ENCODE data around the gene PTPRQ.
"Not testable (repeated sequence)": the region's sequence is repeated elsewhere in the genome, so short reads cannot be mapped to it uniquely, and the experiment has no call there.

Gene PTPRQ

GRCh38 chr12:80627782-80628181 is 183.7 kb downstream of the PTPRQ start:
- in situ Hi-C loops (cut with HindIII; ENCODE audit: low sequenced_read_pairs) = no loop called here

GRCh38 chr12:80632835-80633234 is 188.8 kb downstream of the PTPRQ start:
- in situ Hi-C loops (cut with HindIII; ENCODE audit: low sequenced_read_pairs) = no loop called here

- in situ Hi-C loops (cut with HindIII; ENCODE audit: low sequenced_read_pairs) = no loop called here
These were observed 190.9 kb downstream of the PTPRQ start for GRCh38 chr12:80634903-80635302.

- in situ Hi-C loops (cut with HindIII; ENCODE audit: low sequenced_read_pairs) = no loop called here
These were observed 192.8 kb downstream of the PTPRQ start for GRCh38 chr12:80636832-80637231.

- in situ Hi-C loops (cut with HindIII; ENCODE audit: low sequenced_read_pairs) = no loop called here
These were observed 197.9 kb downstream of the PTPRQ start for GRCh38 chr12:80641936-80642335.

GRCh38 chr12:80643961-80644360 is 199.9 kb downstream of the PTPRQ start:
- in situ Hi-C loops (cut with HindIII; ENCODE audit: low sequenced_read_pairs) = no loop called here

GRCh38 chr12:80648881-80649280 is 204.8 kb downstream of the PTPRQ start:
- in situ Hi-C loops (cut with HindIII; ENCODE audit: low sequenced_read_pairs) = no loop called here

- in situ Hi-C loops (cut with HindIII; ENCODE audit: low sequenced_read_pairs) = no loop called here
These were observed 211.7 kb downstream of the PTPRQ start for GRCh38 chr12:80655751-80656150.

GRCh38 chr12:80659512-80660063 is 215.6 kb downstream of the PTPRQ start:
- in situ Hi-C loops (cut with HindIII; ENCODE audit: low sequenced_read_pairs) = no loop called here

- in situ Hi-C loops (cut with HindIII; ENCODE audit: low sequenced_read_pairs) = no loop called here
These were observed 218.6 kb downstream of the PTPRQ start for GRCh38 chr12:80662586-80662985.

- in situ Hi-C loops (cut with HindIII; ENCODE audit: low sequenced_read_pairs) = no loop called here
These were observed 226.2 kb downstream of the PTPRQ start for GRCh38 chr12:80670214-80670613.

- in situ Hi-C loops (cut with HindIII; ENCODE audit: low sequenced_read_pairs) = not testable (repeated sequence)
These were observed 232.1 kb downstream of the PTPRQ start for GRCh38 chr12:80676042-80676636.

- in situ Hi-C loops (cut with HindIII; ENCODE audit: low sequenced_read_pairs) = no loop called here
These were observed 232.8 kb downstream of the PTPRQ start for GRCh38 chr12:80676856-80677255.

- in situ Hi-C loops (cut with HindIII; ENCODE audit: low sequenced_read_pairs) = no loop called here
These were observed 234.0 kb downstream of the PTPRQ start for GRCh38 chr12:80677994-80678393.

GRCh38 chr12:80679346-80680131 is 235.5 kb downstream of the PTPRQ start:
- in situ Hi-C loops (cut with HindIII; ENCODE audit: low sequenced_read_pairs) = no loop called here

- in situ Hi-C loops (cut with HindIII; ENCODE audit: low sequenced_read_pairs) = no loop called here
These were observed 237.3 kb downstream of the PTPRQ start for GRCh38 chr12:80681287-80681686.

GRCh38 chr12:80681786-80682185 is 237.8 kb downstream of the PTPRQ start:
- in situ Hi-C loops (cut with HindIII; ENCODE audit: low sequenced_read_pairs) = no loop called here

- in situ Hi-C loops (cut with HindIII; ENCODE audit: low sequenced_read_pairs) = no loop called here
These were observed 240.1 kb downstream of the PTPRQ start for GRCh38 chr12:80684077-80684495.

- in situ Hi-C loops (cut with HindIII; ENCODE audit: low sequenced_read_pairs) = no loop called here
These were observed 246.1 kb downstream of the PTPRQ start for GRCh38 chr12:80690090-80690489.

- in situ Hi-C loops (cut with HindIII; ENCODE audit: low sequenced_read_pairs) = no loop called here
These were observed 246.5 kb downstream of the PTPRQ start for GRCh38 chr12:80690513-80690912.

GRCh38 chr12:80692114-80692513 is 248.1 kb downstream of the PTPRQ start:
- in situ Hi-C loops (cut with HindIII; ENCODE audit: low sequenced_read_pairs) = no loop called here

GRCh38 chr12:80697270-80697887 is 253.3 kb downstream of the PTPRQ start:
- in situ Hi-C loops (cut with HindIII; ENCODE audit: low sequenced_read_pairs) = no loop called here
